CD1c-positive myeloid dendritic cell (primary cell): Measurements from ENCODE around the gene SGF29.
A peak's percentile ranks its signal among the peaks of the same experiment; 100 is the strongest.
"Not testable (repeated sequence)": the region's sequence is repeated elsewhere in the genome, so short reads cannot be mapped to it uniquely, and the experiment has no call there.

ENCODE experiments used
- DNase-seq: peaks from one replicate; pipeline ENCODE4 v3.0.0-alpha.2; 2016; ENCODE audit errors: extremely low spot score

Gene SGF29

DNA sequence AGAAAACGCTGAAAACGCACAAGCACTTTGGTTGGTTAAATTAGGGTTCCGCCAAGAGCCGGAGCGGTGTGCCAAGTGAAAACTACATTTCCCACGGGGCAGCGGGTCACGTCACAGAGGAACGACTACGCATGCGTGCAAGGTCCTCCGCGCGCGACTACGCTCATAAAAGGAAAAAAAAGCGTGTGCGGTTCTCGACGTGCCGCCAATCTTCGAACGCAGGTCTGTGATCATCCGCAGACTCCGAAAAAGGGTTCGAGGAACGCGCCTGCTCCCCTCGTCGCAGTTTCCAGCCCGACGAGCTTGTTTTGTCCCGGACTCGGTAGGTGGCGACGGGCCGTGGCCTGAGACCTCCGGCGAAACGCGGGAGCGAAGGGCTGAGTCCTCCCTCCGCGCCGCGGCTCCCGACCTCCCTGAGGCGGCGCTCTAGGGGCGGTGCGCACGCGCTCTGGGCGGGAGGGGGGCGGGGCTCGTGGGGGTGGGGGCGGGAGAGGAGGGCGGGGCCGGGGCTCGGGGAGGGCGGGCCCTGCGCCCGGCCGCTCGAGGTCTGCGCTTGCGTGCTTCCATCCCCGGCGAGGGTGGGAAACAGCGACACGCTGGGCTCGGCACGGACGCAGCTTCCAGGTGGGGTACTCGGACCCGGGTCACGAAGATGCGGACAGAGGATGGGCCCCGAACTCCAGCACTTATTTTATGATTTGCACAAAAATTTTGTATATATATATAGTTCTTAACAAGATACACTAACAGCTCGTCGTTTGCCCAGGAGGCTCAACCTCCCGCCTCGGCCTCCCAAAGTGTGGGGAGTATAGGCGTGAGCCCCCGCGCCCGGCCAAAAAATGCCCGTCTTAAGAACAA is at the start of gene SGF29:
SGF29 (plus strand) TSS at position 145 of the 858 bp plus-strand sequence. CDS start 27,150 bp downstream, outside the sequence.
- peak; percentile 97 for DNase-seq

DNA sequence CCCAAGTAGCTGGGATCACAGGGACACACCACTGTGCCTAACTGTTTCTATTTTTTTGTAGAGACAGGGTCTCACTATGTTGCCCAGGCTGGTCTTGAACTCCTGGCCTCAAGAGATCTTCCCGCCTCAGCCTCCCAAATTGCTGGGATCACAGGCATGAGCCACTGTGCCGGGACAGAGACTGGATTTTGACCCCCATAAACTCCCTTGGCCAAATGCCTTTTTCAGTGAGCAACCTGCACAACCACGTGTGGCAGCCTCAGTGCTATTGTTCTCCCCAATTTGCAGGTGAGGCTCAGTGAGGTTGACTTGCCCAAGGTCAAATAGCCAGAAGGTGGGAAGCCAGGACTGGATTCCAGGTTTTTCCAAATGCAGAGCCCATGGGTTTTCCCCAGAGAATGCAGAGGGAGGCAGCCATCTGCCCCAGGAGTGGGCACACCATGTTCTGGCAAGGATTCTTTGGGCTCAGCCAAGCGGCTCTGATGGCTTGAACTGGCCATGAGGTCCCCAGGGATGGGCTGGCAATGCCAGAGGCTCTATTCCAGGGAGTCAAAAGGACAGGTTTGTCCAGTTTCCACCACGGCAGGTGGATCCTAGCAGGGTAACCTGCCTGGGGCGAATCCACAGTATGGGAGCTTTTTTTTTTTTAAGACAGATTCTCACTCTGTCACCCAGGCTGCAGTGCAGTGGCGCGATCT is 48.9 kb upstream of the SGF29 start:
- no peak for DNase-seq

DNA sequence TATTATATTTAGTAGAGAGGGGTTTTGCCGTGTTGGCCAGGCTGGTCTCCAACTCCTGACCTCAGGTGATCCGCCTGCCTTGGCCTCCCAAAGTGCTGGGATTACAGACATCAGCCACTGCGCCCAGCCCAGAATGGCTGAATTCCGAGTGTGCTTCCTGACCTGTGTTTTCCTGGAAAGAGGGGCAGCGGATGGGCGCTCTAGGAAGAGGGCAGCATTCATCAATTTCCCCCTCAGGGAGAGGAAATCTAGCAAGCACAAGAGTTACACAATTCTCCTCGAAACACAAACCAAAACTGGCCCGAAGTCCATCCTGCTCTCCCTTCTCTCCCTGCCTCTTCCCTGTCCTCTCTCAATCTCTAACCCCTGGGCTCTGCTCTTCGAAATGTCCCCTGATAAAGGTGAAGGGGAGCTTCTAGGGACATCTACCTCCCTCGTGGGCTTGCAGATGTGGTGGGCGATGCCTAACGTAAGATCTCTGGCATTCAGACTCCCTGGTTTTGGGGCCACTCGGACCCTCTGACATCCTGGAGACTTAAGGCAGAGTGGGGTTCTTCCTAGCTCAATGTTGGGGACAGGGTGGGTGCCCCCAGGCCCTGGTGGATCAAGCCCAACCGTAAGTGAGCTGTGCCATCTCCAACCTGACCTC is 48.1 kb upstream of the SGF29 start:
- DNase-seq, result no peak

GRCh38 chr16:28511031-28511430 is 42.7 kb upstream of the SGF29 start:
- DNase-seq, result no peak

DNA sequence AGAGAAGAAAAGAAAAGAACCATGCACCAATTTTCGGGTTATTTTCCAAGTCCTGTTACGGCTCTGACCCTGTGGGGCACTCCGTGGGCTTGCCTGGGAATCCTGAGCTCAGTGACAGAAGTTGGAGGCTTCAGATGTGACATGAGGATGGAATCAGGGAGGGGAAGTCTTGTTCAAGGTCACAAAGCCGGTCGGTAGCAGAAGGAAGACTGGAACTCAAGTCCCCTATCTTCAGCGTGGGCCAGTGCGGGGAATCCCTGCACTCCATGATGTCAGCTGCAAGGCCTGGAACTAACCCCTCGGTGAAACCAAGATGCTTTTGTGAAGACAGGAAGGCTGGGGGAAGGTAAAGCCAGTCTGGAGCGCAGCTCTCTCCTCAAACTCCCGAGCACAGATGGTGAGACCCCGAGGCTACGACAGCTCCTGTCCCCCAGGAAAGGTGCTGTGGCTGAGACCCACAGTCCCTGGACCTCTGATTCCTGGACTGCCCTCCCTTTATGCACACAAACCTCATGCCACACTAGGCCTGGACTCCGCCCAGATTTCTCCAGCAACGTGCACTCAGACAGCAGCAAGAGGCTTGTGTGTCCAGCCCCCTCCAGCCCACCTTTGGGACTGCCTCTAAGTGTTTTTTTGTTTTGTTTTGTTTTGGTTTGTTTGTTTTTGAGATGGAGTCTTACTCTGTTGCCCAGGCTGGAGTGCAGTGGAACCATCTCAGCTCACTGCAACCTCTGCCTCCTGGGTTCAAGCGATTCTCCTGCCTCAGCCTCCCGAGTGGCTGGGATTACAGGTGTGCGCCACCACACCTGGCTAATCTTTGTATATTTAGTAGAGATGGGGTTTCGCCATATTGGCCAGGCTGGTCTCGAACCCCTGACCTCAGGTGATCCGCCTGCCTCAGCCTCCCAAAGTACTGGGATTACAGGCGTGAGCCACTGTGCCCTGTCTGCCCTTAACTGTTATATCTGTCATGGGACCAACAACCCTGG is 41.6 kb upstream of the SGF29 start:
- DNase-seq, result no peak

DNA sequence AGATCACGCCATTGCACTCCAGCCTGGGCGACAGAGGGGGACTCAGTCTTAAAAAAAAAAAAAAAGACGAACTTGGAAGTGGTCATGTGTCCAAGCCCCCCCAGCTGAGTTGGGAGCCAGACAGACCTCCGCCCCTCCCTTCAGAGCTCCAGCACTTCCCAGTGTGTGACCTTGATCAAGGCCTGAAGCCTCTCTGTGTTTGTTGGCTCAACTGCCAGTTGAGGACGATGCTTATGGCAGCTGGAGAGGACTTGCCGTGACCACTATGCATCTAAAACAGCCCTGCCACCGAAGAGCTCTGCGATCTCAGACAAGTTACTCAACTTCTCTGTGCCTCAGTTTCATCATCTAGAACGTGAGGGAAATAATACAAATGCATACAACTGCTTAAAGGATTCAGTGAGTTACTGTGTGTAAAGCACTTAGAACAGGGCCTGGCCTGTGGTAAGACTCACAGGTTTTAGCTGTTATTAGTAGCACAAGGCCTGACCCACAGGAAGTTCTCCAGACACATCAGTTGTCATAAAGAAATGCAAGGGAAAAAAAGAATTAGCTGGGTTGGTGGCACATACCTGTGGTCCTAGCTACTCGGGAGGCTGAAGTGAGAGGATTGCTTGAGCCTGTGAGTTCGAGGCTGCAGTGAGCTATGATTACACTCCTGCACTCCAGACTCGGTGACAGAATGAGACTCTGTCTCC is 40.1 kb upstream of the SGF29 start:
- no peak for DNase-seq

DNA sequence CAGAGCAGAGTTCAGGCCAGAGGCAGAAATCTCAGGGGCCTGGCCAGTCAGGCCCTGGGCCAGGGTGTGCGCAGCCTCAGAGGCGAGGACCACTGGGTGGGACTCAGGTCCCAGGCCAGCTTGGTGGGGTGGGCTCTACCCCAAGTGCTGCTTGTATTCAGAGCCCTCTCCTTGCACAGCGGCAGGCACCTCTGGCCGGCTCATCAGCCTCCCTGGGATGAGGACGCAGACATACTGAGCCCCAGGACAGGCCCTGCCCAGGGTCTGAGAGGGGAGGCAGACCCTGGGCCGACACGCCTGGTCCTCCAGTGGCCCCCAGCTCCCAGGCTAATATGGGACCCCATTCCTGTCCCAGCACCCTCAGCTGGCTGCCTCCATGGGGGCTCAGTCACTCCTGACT is 39.5 kb upstream of the SGF29 start:
- no peak for DNase-seq

GRCh38 chr16:28520672-28521071 is 33.0 kb upstream of the SGF29 start:
- DNase-seq, result no peak

- DNase-seq, result no peak
These were observed 32.3 kb upstream of the SGF29 start for GRCh38 chr16:28521436-28521835.

DNA sequence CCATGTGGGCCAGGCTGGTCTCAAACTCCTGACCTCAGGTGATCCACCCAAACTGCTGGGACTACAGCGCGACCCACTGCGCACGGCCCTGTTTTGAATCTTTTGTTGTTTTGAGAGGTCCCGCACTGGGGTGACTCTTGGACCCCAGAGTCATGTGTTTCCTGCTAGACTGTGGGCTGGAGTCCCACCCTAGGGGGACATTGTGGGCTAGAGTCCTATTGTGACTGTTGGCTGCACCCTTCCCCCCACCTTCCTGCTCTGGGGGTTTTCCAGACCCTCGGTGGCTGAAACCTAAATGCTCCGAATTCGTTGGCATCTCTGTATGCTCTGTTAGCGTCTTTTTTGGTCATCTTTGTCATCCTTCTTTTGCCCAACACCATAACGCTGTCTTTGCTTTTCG is 30.9 kb upstream of the SGF29 start:
- DNase-seq, result no peak

- peak; percentile 44 for DNase-seq
These were observed 29.0 kb upstream of the SGF29 start for GRCh38 chr16:28524681-28525171.

GRCh38 chr16:28526201-28527099 is 27.3 kb upstream of the SGF29 start:
- no peak for DNase-seq

DNA sequence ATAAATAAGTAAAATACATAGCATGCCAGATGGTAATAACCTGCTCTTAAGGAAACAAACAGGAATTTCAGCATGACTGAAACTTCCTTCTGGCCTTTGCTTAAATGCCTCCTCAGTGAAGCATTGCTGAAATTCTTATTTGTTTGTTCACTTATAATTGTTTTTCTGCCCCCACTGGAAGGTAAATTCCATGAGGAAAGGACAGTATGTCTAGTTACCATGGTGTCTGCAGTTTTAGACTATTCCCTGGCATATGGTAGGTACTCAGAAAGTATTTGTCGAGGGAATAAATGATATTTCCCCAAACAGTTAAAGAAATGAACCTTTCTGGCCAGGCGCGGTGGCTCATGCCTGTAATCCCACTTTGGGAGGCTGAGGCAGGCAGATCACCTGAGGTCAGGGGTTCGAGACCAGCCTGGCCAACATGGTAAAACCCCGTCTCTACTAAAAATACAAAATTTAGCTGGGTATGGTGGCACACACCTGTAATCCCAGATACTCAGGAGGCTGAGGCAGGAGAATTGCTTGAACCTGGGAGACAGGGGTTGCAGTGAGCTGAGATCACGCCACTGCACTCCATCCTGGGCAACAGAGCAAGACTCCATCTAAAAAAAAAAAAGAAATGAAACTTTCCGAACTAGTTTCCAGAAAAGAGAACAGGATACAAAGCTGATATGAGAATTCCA is 26.5 kb upstream of the SGF29 start:
- DNase-seq, result not testable (repeated sequence)

GRCh38 chr16:28527985-28528384 is 25.7 kb upstream of the SGF29 start:
- no peak for DNase-seq

DNA sequence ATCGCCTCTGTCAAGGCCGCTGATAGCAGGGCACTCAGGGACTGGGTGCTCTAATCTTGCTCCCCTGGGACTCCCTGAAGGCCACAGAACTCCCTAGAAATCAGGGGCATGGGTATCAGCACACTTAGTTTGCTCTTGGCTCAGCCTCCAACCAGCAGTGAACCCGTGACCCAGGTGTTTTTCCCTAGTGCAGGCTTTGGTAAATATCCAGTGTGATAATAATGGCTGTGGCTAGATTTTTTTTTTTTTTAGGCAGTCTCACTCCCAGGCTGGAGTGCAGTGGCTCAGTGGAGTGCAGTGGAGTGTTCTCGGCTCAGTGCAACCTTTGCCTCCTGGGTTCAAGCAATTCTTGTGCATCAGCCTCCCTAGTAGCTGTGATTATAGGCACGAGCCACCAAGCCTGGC is 25.3 kb upstream of the SGF29 start:
- DNase-seq, result no peak

DNA sequence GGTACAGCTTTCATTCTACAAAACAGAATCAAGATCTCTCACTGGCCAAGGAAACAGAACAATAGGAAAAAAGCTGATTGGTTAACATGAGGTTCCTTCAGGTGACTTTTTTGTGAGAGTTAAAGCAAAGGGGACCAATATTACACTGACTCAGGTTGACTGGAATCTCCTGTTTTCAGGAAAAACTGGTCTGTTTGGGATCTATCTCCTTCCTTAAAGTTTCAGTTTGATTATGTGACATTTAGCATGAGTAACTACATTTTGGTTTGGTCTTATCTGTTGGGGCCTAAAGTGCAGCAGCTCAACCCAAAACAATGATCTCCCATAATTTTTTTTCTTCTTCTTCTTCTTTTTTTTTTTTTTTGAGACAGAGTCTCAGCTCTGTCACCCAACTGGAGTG is 24.6 kb upstream of the SGF29 start:
- no peak for DNase-seq

DNA sequence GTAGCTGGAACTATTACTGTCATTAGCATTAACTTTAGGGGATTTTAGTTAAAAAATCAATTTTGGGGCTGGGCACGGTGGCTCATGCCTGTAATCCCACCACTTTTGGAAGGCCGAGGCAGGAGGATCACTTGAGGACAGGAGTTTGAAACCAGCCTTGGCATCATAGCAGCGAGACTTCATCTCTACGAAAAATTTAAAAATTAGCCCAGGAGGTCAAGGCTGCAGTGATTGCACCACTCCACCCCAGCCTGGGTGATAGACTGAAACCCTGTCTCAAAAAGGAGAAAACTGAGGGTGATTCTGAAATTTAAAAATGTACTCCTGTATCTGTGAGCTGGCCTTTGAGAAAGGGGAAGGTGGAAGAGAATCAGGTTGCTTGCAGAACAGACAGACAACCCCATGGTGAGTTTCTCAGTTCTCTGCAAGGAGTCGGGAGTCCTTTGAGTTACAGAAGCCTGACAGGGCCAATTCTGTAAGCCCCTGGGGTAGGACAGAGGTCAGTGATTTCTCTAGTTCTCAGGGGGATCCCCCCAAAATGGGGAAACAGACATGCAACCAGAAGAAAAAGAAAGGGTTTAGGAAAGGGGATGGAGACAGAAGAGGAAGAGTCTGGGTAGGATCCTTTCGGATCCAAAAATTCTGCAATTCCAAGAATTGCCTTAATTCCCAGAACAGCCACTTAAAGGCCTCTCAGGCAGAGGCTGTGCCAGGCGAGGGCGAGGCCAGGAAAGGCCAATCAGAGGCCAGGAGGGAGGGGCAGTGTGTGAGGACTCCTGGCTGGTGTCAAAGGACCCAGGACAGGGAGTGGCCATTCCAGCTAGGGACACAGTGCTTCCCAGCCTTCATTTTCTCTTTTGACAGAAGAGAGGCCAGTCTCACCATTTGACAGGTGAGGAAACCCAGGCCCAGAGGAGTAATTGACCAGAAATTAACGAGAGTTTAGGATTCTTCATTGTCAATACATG is 21.7 kb upstream of the SGF29 start:
- DNase-seq, result peak; percentile 57
